Smooth muscle cell of the umbilical artery (primary cell): ENCODE results near the gene QPCT. TPM values are rescaled to one million over a fixed set of nuclear protein-coding genes. Genes with fewer than 3 reads are reported as not detected.

Experiments used
- total RNA-seq: library from RNA; depleted of rRNA; stranded (reverse); fragments of >200 nt; gene quantifications from 2 replicates; pipeline ENCODE4 v1.2.3, GENCODE V29; 2014

QPCT gene
- 44.2 and 44.5 TPM in 2 replicates for total RNA-seq

GRCh38 chr2:37344453-37345361, at the start of gene QPCT:
Gene QPCT, plus strand, starts transcription at chr2:37344630. Its CDS starts 102 bp downstream, at chr2:37344732.

GRCh38 chr2:37324786-37325624, 19.4 kb upstream of the QPCT start, which contains the start of gene PRKD3:
Gene PRKD3, minus strand, starts transcription at chr2:37324833. Its CDS starts 8,309 bp downstream, at chr2:37316524.

Other genes with a start within 250 kb of the QPCT start
- 30.9 and 52.0 TPM in 2 replicates for gene EIF2AK2, start 187.7 kb upstream of the QPCT start, total RNA-seq
- not detected in 2 replicates for gene SULT6B1, start 156.0 kb upstream of the QPCT start, total RNA-seq
- gene CEBPZOS, start 148.1 kb upstream of the QPCT start, total RNA-seq: 17.8 and 20.0 TPM in 2 replicates
- gene CEBPZ, start 113.0 kb upstream of the QPCT start, total RNA-seq: 55.8 and 61.3 TPM in 2 replicates
- 17.5 and 18.3 TPM in 2 replicates for gene NDUFAF7, start 113.0 kb upstream of the QPCT start, total RNA-seq
- 68.0 and 96.1 TPM in 2 replicates for gene PRKD3, start 19.8 kb upstream of the QPCT start, total RNA-seq